GM12865 (cell line): ENCODE results near the gene EXOG.
A peak's percentile ranks its signal among the peaks of the same experiment; 100 is the strongest.

Experiments used
- DNase-seq: peaks from one replicate; pipeline ENCODE4 v3.0.0; 2010; ENCODE audit warnings: low read depth
- H3K4me3 ChIP-seq: 2 replicates; pipeline ENCODE4 v1.5.1; 2011; ENCODE audit warnings: mild to moderate bottlenecking, low read depth, low read length, control low read depth
- CTCF ChIP-seq: IDR thresholded peaks from 2 replicates; pipeline ENCODE4 v1.5.1; 2011; ENCODE audit warnings: low read length, control low read depth, low read depth, inconsistent platforms; ENCODE audit not compliant: insufficient read depth; ENCODE audit errors: missing control alignments

Gene EXOG

DNA sequence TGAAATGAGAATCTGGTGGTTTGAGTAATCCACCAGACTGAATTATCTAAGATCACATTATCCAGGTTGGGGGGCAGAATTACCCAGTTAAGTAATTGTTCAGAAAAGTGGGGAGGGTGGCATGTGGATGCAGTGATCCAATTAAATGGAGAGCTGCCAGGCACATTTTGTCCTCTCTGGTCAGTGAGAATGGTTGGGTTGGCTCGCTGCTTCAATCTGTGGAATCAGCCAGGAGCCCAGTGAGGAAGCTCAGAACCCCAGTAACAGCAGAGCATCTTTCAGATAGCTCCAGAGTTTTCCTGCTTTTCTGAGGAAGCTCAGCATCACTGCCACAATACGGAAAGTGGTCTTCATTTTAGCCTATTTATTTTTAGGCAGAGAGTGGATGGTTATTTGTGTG lies 6.4 kb upstream of the EXOG start:
- DNase-seq: no peak
- no peak for TF ChIP-seq CTCF
- no peak overlapping the region for H3K4me3 ChIP-seq

DNA sequence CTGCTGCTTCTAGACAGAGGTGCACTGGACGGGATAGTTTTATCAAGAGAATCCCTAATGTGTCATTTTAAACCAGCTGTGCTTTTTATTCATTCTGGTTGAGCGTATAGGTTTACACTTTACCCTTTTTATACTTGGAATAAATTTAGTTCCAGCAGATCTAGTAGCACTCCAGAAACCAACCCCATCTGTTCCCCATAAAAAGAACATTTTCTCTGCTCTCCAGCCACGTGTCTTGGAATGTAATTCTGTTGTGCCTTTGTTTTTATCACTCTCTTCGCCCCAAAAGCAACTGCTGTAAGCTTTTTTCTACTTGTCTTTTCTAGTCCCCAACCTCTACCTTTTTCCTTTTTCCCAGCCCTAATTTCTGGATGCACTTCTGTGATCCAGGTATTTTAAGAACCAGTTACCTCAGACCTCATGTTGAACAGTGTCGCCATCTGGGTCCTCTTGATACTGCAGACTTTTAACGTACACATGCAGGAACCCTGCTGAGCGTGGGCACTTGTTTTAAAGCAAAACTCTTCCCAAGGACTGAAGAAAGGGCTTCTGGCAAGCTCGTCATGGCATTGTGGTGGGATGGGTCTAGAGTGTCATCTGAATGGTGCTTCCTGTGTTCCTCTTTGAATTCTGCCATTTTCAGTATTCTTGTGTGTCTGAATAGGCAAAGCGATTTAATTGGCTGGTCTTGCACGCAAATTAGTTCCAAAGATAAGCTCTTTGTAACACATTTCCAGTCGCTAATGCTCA lies 5.7 kb upstream of the EXOG start:
- H3K4me3 ChIP-seq: no peak overlapping the region
- DNase-seq: no peak
- no peak for TF ChIP-seq CTCF

DNA sequence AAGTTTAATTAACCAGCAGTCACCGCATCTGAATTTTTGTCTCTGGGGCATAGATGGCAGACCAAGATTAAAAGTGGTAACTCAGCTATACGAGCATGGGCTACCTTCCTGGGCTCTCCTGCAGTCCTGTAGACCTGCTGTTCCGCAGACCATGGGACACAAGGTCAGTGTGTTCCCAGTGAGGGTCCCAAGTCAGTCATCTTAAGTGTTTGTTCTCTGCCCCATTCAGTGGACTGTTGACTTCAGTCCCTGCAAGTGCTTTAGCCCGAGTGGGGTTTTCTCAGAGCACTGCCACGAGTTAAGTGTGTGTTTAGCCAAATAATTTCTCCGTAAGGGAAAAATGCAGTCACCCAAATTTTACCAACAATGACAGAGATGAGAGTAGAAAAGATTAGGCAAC lies 4.9 kb upstream of the EXOG start:
- no peak for TF ChIP-seq CTCF
- no peak overlapping the region for H3K4me3 ChIP-seq
- no peak for DNase-seq

- no peak for TF ChIP-seq CTCF
- H3K4me3 ChIP-seq: no peak overlapping the region
- no peak for DNase-seq
Measured at GRCh38 chr3:38493031-38493430, 3.1 kb upstream of the EXOG start.

DNA sequence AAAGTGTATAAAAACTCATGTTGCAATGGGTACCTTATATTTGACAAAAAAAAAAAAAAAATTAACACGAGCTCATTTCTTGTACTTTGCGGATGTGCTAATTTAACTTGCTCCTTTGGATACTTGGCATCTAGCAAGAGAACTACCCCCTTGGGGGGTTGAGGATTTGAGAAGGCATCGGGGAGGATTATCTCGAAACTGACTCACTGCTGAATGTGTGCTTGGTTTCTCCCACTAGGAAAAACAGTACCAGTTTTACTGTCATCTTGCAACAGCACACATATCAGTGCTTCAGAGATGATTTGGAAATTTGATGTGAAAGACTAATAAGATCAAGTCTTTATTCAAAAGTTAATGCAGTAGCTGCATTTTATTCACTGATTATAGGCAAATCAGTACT lies 891 bp downstream of the EXOG start:
- DNase-seq: peak; percentile 7
- H3K4me3 ChIP-seq: peak overlapping the region; percentile 78

GRCh38 chr3:38500688-38501417 lies 4.7 kb downstream of the EXOG start:
- TF ChIP-seq CTCF: no peak

More for the DNA sequence above, 891 bp downstream of the EXOG start:
- TF ChIP-seq CTCF: no peak

GRCh38 chr3:38507120-38507519 lies 11.0 kb downstream of the EXOG start:
- TF ChIP-seq CTCF: no peak
- peak; percentile 40 for DNase-seq

More at GRCh38 chr3:38500688-38501417, 4.7 kb downstream of the EXOG start:
- no peak overlapping the region for H3K4me3 ChIP-seq
- no peak for DNase-seq

More at GRCh38 chr3:38507120-38507519, 11.0 kb downstream of the EXOG start:
- H3K4me3 ChIP-seq: no peak overlapping the region
